ENCODE measurements around the gene IBTK. TPM values are rescaled to one million over a fixed set of nuclear protein-coding genes. Genes with fewer than 3 reads are reported as not detected.

IBTK gene
- total and polyA plus RNA-seq, 2 of the 8 experiments (the other 6 are each of a cell fraction or from before 2014, with no cell fraction given): 4.6 to 24.2 TPM

DNA sequence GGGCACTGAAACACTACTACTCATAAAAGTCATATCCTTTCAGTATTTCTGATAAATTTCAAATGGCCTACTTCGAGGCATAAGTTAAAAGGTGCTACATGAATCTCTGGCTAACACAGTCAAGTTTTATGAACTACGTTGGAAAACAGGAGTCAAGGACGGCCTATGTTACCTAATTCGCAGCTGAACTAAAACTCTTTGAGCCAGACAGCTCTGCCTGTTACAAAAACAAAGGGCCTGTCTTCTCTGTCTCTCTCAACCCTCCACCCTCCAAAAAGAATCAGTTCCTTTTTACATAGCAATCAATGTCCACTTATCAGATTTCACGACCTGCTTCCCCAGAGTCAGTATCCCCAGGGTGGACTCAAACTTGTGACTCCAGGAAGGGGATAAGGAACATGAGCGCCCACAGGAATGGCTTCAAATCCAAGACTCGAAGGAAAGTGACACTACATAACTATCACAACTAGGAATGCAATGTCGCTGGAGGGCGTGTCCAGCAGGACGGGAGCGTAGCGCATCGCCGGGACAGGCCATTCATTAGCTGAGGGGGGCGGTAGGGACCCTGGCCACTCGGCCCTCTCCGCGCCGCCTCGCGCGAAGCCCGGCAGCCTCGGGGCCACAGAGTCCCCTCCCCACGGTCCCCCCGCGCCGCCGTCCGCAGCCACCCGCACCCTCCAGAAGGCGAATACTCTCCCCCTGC lies 591 bp downstream of the IBTK start (continued):
- 0 out of 4 replicates have a peak, but pooled peaks of 1 of the 2 experiments have one; percentile 48 for TF ChIP-seq SIN3A (conservative IDR thresholded peaks at IDR 0.05 in 1 of 2, IDR thresholded peaks at IDR 0.05 in 1 of 2; ENCODE audit: low read depth in 1 of 2, low read length in 2 of 2)
- TF ChIP-seq TBP (IDR thresholded peaks at IDR 0.05; ENCODE audit: low read depth, low read length): no peak
- TF ChIP-seq RXRA (IDR thresholded peaks at IDR 0.05; ENCODE audit: insufficient read depth, low read depth, low read length): no peak
- no peak for TF ChIP-seq NRF1 (IDR thresholded peaks at IDR 0.05; ENCODE audit: low read depth, low read length)
- TF ChIP-seq ASH2L (IDR thresholded peaks at IDR 0.05; ENCODE audit: low read length): no peak

Measured in H1 (cell line).